NCI-H774 (cell line): ENCODE measurements around the gene TCP11L1.
A peak's percentile ranks its signal among the peaks of the same experiment; 100 is the strongest.
"Not testable (repeated sequence)": the region's sequence is repeated elsewhere in the genome, so short reads cannot be mapped to it uniquely, and the experiment has no call there.

Experiments used
- DNase-seq: peaks from one replicate; lab custom pipeline; 2025; lab: John Stamatoyannopoulos, UW

The TCP11L1 gene

GRCh38 chr11:33029218-33029617 is 10.2 kb upstream of the TCP11L1 start:
- not testable (repeated sequence) for DNase-seq

GRCh38 chr11:33033493-33033892 is 5.9 kb upstream of the TCP11L1 start:
- DNase-seq: no peak

GRCh38 chr11:33035011-33035410 is 4.4 kb upstream of the TCP11L1 start:
- no peak for DNase-seq

- peak; percentile 6 for DNase-seq
Observed at GRCh38 chr11:33040033-33040861, 875 bp downstream of the TCP11L1 start.

GRCh38 chr11:33040862-33041453 is 1.6 kb downstream of the TCP11L1 start:
- no peak for DNase-seq

- DNase-seq: no peak
Observed at GRCh38 chr11:33043221-33043830, 4.0 kb downstream of the TCP11L1 start.

GRCh38 chr11:33044285-33044756 is 4.9 kb downstream of the TCP11L1 start:
- no peak for DNase-seq

GRCh38 chr11:33045551-33046255 is 6.3 kb downstream of the TCP11L1 start:
- no peak for DNase-seq

- DNase-seq: not testable (repeated sequence)
Observed at GRCh38 chr11:33048701-33049100, 9.3 kb downstream of the TCP11L1 start.

- peak; percentile 21 for DNase-seq
Observed at GRCh38 chr11:33049565-33050408, 10.4 kb downstream of the TCP11L1 start.

GRCh38 chr11:33052231-33052630 is 12.9 kb downstream of the TCP11L1 start:
- DNase-seq: no peak

GRCh38 chr11:33055375-33055774 is 16.0 kb downstream of the TCP11L1 start:
- no peak for DNase-seq

GRCh38 chr11:33057284-33057683 is 17.9 kb downstream of the TCP11L1 start:
- no peak for DNase-seq

GRCh38 chr11:33059331-33060007 is 20.1 kb downstream of the TCP11L1 start:
- no peak for DNase-seq

GRCh38 chr11:33060271-33060670 is 20.9 kb downstream of the TCP11L1 start:
- no peak for DNase-seq

- DNase-seq: no peak
Observed at GRCh38 chr11:33062137-33062536, 22.8 kb downstream of the TCP11L1 start.

GRCh38 chr11:33063326-33063881 is 24.0 kb downstream of the TCP11L1 start:
- no peak for DNase-seq

GRCh38 chr11:33064033-33064825 is 24.9 kb downstream of the TCP11L1 start:
- no peak for DNase-seq

- no peak for DNase-seq
Observed at GRCh38 chr11:33064866-33065265, 25.5 kb downstream of the TCP11L1 start.
